Ovary (tissue), 3 donors: ENCODE data around the gene PTX4.

Experiments
- CTCF ChIP-seq, 3 donors: fragments of 450-650 bp in 2 of 3; fragments of 200-600 bp in 1 of 3; IDR thresholded peaks; one replicate each; pipeline versions ENCODE4 v1.5.1 to v1.8.0; 2016 to 2022; ENCODE audit warnings: antibody characterized with exemption in 3 of 3, mild to moderate bottlenecking in 1 of 3
- EP300 ChIP-seq: sonication (generic); formaldehyde crosslinking; IDR thresholded peaks from one replicate; pipeline ENCODE4 v1.6.1; 2017; ENCODE audit warnings: antibody characterized with exemption
- POLR2A ChIP-seq: fragments of 450-650 bp; IDR thresholded peaks from one replicate; pipeline ENCODE4 v1.6.1; 2017; ENCODE audit warnings: antibody characterized with exemption, mild to moderate bottlenecking, moderate library complexity
- donor health status: DM: no; HTN: no; CAD: no.

GRCh38 chr16:1514507-1514906 is 25.8 kb upstream of the PTX4 start:
- TF ChIP-seq CTCF (IDR thresholded peaks at IDR 0.05), result no peak
- no peak for TF ChIP-seq POLR2A
- no peak for TF ChIP-seq EP300
